Liver (tissue), 9 donors: ENCODE data around the gene ROBO2. TPM values are rescaled to one million over a fixed set of nuclear protein-coding genes. Genes with fewer than 3 reads are reported as not detected.

Experiments
- DNase-seq: peaks from one replicate; pipeline ENCODE4 v3.0.0-alpha.2; 2017; ENCODE audit warnings: low spot score
- H3K27ac ChIP-seq, 2 donors: one replicate each; pipeline ENCODE4 v1.7.0; 2013; ENCODE audit warnings: inconsistent platforms in 2 of 2, low read length in 2 of 2, control low read depth in 1 of 2, low read depth in 1 of 2, mild to moderate bottlenecking in 1 of 2
- H3K27me3 ChIP-seq, 4 donors: one replicate each; pipeline versions ENCODE4 v1.6.1 to v1.7.0; 2013; ENCODE audit warnings: low read length in 3 of 4, inconsistent platforms in 1 of 4, mild to moderate bottlenecking in 1 of 4, moderate library complexity in 1 of 4; ENCODE audit not compliant: control insufficient read depth in 4 of 4, insufficient read depth in 4 of 4
- H3K36me3 ChIP-seq, 4 donors: one replicate each; pipeline versions ENCODE4 v1.6.1 to v1.7.0; 2013; ENCODE audit warnings: low read length in 3 of 4, mild to moderate bottlenecking in 3 of 4, low read depth in 1 of 4, moderate library complexity in 1 of 4; ENCODE audit not compliant: control insufficient read depth in 4 of 4, insufficient read depth in 3 of 4
- H3K4me1 ChIP-seq, 4 donors: one replicate each; pipeline versions ENCODE4 v1.6.1 to v1.7.0; 2013; ENCODE audit warnings: low read length in 3 of 4, mild to moderate bottlenecking in 3 of 4, moderate library complexity in 1 of 4; ENCODE audit not compliant: control insufficient read depth in 4 of 4, insufficient read depth in 4 of 4
- H3K4me3 ChIP-seq, 3 donors: one replicate each; pipeline versions ENCODE4 v1.6.1 to v1.7.0; 2013; ENCODE audit warnings: low read length in 3 of 3, control low read depth in 1 of 3, low read depth in 1 of 3, mild to moderate bottlenecking in 1 of 3
- H3K9ac ChIP-seq, 2 donors: one replicate each; pipeline ENCODE4 v1.7.0; 2013; ENCODE audit warnings: low read length in 2 of 2, mild to moderate bottlenecking in 2 of 2, moderate library complexity in 2 of 2, control low read depth in 1 of 2, low read depth in 1 of 2
- H3K9me3 ChIP-seq, 4 donors: one replicate each; pipeline versions ENCODE4 v1.6.1 to v1.7.0; 2013; ENCODE audit warnings: low read length in 3 of 4; ENCODE audit not compliant: control insufficient read depth in 4 of 4
- ATF3 ChIP-seq: IDR thresholded peaks from 2 replicates; pipeline ENCODE4 v1.6.1; 2016; ENCODE audit warnings: antibody characterized with exemption
- FOXA1 ChIP-seq: IDR thresholded peaks from 2 replicates; pipeline ENCODE4 v1.6.1; 2016; ENCODE audit warnings: antibody characterized with exemption
- FOXA2 ChIP-seq: IDR thresholded peaks from 2 replicates; pipeline ENCODE4 v1.6.1; 2016; ENCODE audit warnings: antibody characterized with exemption
- GABPA ChIP-seq, 2 donors: IDR thresholded peaks in 1 of 2; conservative IDR thresholded peaks in 1 of 2; 2 replicates each; pipeline ENCODE4 v1.6.1; 2016; ENCODE audit warnings: antibody characterized with exemption in 2 of 2, mild to moderate bottlenecking in 1 of 2, moderate library complexity in 1 of 2
- HNF4A ChIP-seq, 2 donors: conservative IDR thresholded peaks; 2 replicates each; pipeline ENCODE4 v1.6.1; 2016; ENCODE audit warnings: antibody characterized with exemption in 2 of 2, mild to moderate bottlenecking in 2 of 2
- HNF4G ChIP-seq: IDR thresholded peaks from 2 replicates; pipeline ENCODE4 v1.6.1; 2016; ENCODE audit warnings: antibody characterized with exemption
- NR2F2 ChIP-seq: IDR thresholded peaks from 2 replicates; pipeline ENCODE4 v1.6.1; 2016; ENCODE audit warnings: antibody characterized with exemption
- REST ChIP-seq: IDR thresholded peaks from 2 replicates; pipeline ENCODE4 v1.6.1; 2016; ENCODE audit warnings: antibody characterized with exemption, mild to moderate bottlenecking
- RXRA ChIP-seq, 2 donors: IDR thresholded peaks; 2 replicates each; pipeline ENCODE4 v1.6.1; 2017 to 2018; ENCODE audit warnings: antibody characterized with exemption in 2 of 2, mild to moderate bottlenecking in 1 of 2
- SP1 ChIP-seq: IDR thresholded peaks from 2 replicates; pipeline ENCODE4 v1.6.1; 2018; ENCODE audit warnings: antibody characterized with exemption, mild to moderate bottlenecking
- TAF1 ChIP-seq: conservative IDR thresholded peaks from 2 replicates; pipeline ENCODE4 v1.6.1; 2016; ENCODE audit warnings: antibody characterized with exemption, mild to moderate bottlenecking
- ZBTB33 ChIP-seq: IDR thresholded peaks from 2 replicates; pipeline ENCODE4 v1.6.1; 2016; ENCODE audit warnings: antibody characterized with exemption
- WGBS: extraction: QIAGEN DNeasy Blood & Tissue Kit; methylation state at CpG from one replicate; pipeline ENCODE4 v1.1.7; 2013; 5-methylcytosine and 5-hydroxymethylcytosine counted together
- polyA plus RNA-seq, 2 donors: library from polyadenylated mRNA; stranded (reverse) in 1 of 2; unstranded in 1 of 2; fragments of 200-250 nt in 1 of 2; fragments of >200 nt in 1 of 2; fragmentation: Nextera tagmentation in 1 of 2; extraction: Ambion mirVana in 1 of 2; gene quantifications; one replicate each; pipeline versions ENCODE4 v1.2.1 to v1.2.3, GENCODE V29; 2013 to 2015
- total RNA-seq, 2 donors: library from RNA; depleted of rRNA; stranded (reverse); fragments of >200 nt; gene quantifications; one replicate each; pipeline ENCODE4 v1.2.3, GENCODE V29; 2014
- donor health status: healthy.
- donor health status: healthy.
- donor health status: healthy.
- donor health status: healthy.
- donor health status: healthy.

The ROBO2 gene
- total and polyA plus RNA-seq, 4 donors = 0.22 to 19.4 (median 1.1) TPM

DNA sequence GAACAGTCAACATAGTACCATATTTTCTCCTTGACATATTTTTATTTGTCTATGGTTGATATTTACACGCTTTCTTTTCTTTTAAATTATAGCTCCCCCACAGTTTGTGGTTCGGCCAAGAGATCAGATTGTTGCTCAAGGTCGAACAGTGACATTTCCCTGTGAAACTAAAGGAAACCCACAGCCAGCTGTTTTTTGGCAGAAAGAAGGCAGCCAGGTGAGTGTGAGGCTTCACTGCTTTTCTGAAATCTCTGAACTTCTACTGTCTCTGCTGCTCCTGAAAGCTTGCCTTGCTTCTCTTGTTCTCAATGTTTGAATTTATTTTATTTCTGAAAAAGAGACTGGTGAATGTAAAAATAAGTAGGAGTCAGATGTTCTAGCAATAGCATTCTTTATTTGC lies 506.3 kb downstream of the ROBO2 start:
- no peaks in the 10 kb centered on the region for H3K36me3 ChIP-seq
- 70% methylated on average over 3 of the region's 3 CpGs for WGBS
- H3K9ac ChIP-seq = no peak overlapping the region
- DNase-seq = no peak
- H3K27ac ChIP-seq = no peak overlapping the region
- no peak overlapping the region for H3K4me3 ChIP-seq
- H3K4me1 ChIP-seq = no peaks in the 10 kb centered on the region
- H3K27me3 ChIP-seq = no peaks in the 10 kb centered on the region
- TF ChIP-seq ZBTB33 (no peak), HNF4G (no peak), TAF1 (no peak), SP1 (no peak)
- H3K9me3 ChIP-seq = no peaks in the 10 kb centered on the region

DNA sequence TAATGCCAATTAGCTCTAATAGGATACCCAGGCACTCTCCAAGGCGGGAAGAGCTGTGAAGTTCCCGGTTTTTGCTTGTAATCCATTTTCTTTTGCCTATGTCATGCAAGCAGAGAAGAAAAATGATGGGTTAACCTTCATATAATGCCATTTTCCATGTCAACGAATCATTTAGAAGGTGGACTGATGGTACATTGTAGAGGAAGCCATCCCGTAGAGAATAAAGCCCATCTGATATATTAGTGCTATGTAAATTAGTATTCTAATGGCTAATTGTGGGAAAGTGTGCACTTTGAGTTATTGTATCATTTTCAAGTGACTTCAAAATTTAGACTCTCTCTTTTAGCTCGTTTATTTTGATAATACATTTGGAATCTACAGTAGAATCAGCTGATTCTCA lies 509.1 kb downstream of the ROBO2 start:
- no peak overlapping the region for H3K27ac ChIP-seq
- TF ChIP-seq ATF3 (no peak), ZBTB33 (no peak), RXRA (IDR thresholded peaks at IDR 0.05) (no peak), HNF4A (conservative IDR thresholded peaks at IDR 0.05) (no peak), SP1 (no peak), FOXA2 (no peak), FOXA1 (no peak), GABPA (IDR thresholded peaks at IDR 0.05 in 1 of 2, conservative IDR thresholded peaks at IDR 0.05 in 1 of 2) (no peak), REST (no peak), NR2F2 (no peak)
- no peak for DNase-seq
- H3K27me3 ChIP-seq = no peaks in the 10 kb centered on the region
- H3K36me3 ChIP-seq = no peaks in the 10 kb centered on the region
- no peaks in the 10 kb centered on the region for H3K4me1 ChIP-seq
- H3K9me3 ChIP-seq = no peaks in the 10 kb centered on the region
- no peak overlapping the region for H3K4me3 ChIP-seq
- H3K9ac ChIP-seq = no peak overlapping the region
- WGBS = 80% methylated on average over 5 of the region's 5 CpGs
